Fibroblast of lung (primary cell): ENCODE data around the gene S100A8. TPM values are rescaled to one million over a fixed set of nuclear protein-coding genes. Genes with fewer than 3 reads are reported as not detected.

ENCODE experiments used
- DNase-seq, 2 donors: peaks; one replicate each; pipeline versions ENCODE4 v3.0.0 to v3.0.0-alpha.2; 2010; ENCODE audit warnings: low read depth in 2 of 2
- H2AFZ ChIP-seq: 2 replicates; pipeline ENCODE4 v1.5.1; 2012; ENCODE audit warnings: low read length, control low read depth, inconsistent platforms
- H3K27ac ChIP-seq: 2 replicates; pipeline ENCODE4 v1.5.1; 2011; ENCODE audit warnings: low read length, control low read depth; ENCODE audit not compliant: insufficient read depth
- H3K27me3 ChIP-seq: 2 replicates; pipeline ENCODE4 v1.5.1; 2011; ENCODE audit warnings: mild to moderate bottlenecking, low read length; ENCODE audit not compliant: control insufficient read depth, insufficient read depth
- H3K36me3 ChIP-seq: 2 replicates; pipeline ENCODE4 v1.5.1; 2011; ENCODE audit warnings: low read length; ENCODE audit not compliant: control insufficient read depth, insufficient read depth
- H3K4me1 ChIP-seq: 2 replicates; pipeline ENCODE4 v1.5.1; 2011; ENCODE audit warnings: low read length; ENCODE audit not compliant: control insufficient read depth, insufficient read depth; ENCODE audit errors: extremely low read depth
- H3K4me2 ChIP-seq: 2 replicates; pipeline ENCODE4 v1.5.1; 2011; ENCODE audit warnings: low read length, control low read depth; ENCODE audit not compliant: insufficient read depth; ENCODE audit errors: extremely low read depth
- H3K4me3 ChIP-seq, 4 experiments: fragments of 200-600 bp in 1 of 4; sonication (generic) in 1 of 4; replicated peaks in 1 of 4; 2 replicates each; pipeline ENCODE4 v1.5.1; 2011 to 2016; ENCODE audit warnings: low read length in 4 of 4, low read depth in 3 of 4, mild to moderate bottlenecking in 3 of 4, control low read depth in 2 of 4, inconsistent platforms in 1 of 4, mixed read lengths in 1 of 4; ENCODE audit not compliant: insufficient read depth in 1 of 4; ENCODE audit errors: control extremely low read depth in 1 of 4
- H3K79me2 ChIP-seq: 2 replicates; pipeline ENCODE4 v1.5.1; 2012; ENCODE audit warnings: mild to moderate bottlenecking, low read length, inconsistent platforms; ENCODE audit not compliant: control insufficient read depth, insufficient read depth
- H3K9ac ChIP-seq: 2 replicates; pipeline ENCODE4 v1.5.1; 2011; ENCODE audit warnings: mild to moderate bottlenecking, low read length, control low read depth; ENCODE audit not compliant: insufficient read depth
- H3K9me3 ChIP-seq: 2 replicates; pipeline ENCODE4 v1.5.1; 2012; ENCODE audit warnings: low read depth, low read length; ENCODE audit not compliant: control insufficient read depth, insufficient read depth
- H4K20me1 ChIP-seq: 2 replicates; pipeline ENCODE4 v1.5.1; 2011; ENCODE audit warnings: low read length; ENCODE audit not compliant: control insufficient read depth, insufficient read depth; ENCODE audit errors: extremely low read depth
- CTCF ChIP-seq, 2 donors: IDR thresholded peaks in 1 of 2; conservative IDR thresholded peaks in 1 of 2; 1 replicate in 1 of 2; 2 replicates in 1 of 2; pipeline ENCODE4 v1.5.1; 2011 to 2012; ENCODE audit warnings: low read length in 2 of 2, control low read depth in 1 of 2, inconsistent platforms in 1 of 2, low read depth in 1 of 2, mild to moderate bottlenecking in 1 of 2
- EZH2 ChIP-seq: IDR thresholded peaks from 2 replicates; pipeline ENCODE4 v1.5.1; 2012; ENCODE audit warnings: low read length, control low read depth, mild to moderate bottlenecking; ENCODE audit errors: missing control alignments
- polyA plus RNA-seq, 2 donors: library from polyadenylated mRNA; depleted of rRNA in 1 of 2; stranded (reverse) in 1 of 2; unstranded in 1 of 2; fragments of >200 nt; gene quantifications; 2 replicates each; pipeline ENCODE4 v1.2.1, GENCODE V29; 2011 to 2012; ENCODE audit warnings: missing spikeins in 1 of 2
- total RNA-seq: library from RNA; depleted of rRNA; stranded (reverse); fragments of >200 nt; gene quantifications from 2 replicates; pipeline ENCODE4 v1.2.1, GENCODE V29; 2014

S100A8 gene
- total and polyA plus RNA-seq, 2 donors (not counting 1 experiment from before 2014, with no cell fraction given) = not detected

GRCh38 chr1:153367090-153367489, 23.8 kb downstream of the S100A8 start:
- Histone ChIP-seq H3K27me3 (peaks cover 7% of the 10 kb centered on the region), H4K20me1 (no peaks in the 10 kb centered on the region), H3K36me3 (no peaks in the 10 kb centered on the region), H3K27ac (no peak overlapping the region), H3K4me1 (no peaks in the 10 kb centered on the region), H2AFZ (no peak overlapping the region), H3K4me2 (no peak overlapping the region), H3K4me3 (no peak overlapping the region), H3K9me3 (no peaks in the 10 kb centered on the region), H3K79me2 (no peaks in the 10 kb centered on the region), H3K9ac (no peak overlapping the region)
- no peak for TF ChIP-seq CTCF (conservative IDR thresholded peaks at IDR 0.05 in 1 of 2, IDR thresholded peaks at IDR 0.05 in 1 of 2; ENCODE audit: low read depth in 1 of 2, low read length in 2 of 2)
- no peak for TF ChIP-seq EZH2
- no peak for DNase-seq

- Histone ChIP-seq H2AFZ (no peak overlapping the region), H3K27me3 (peaks cover 7% of the 10 kb centered on the region), H3K9me3 (no peaks in the 10 kb centered on the region), H3K4me1 (no peaks in the 10 kb centered on the region), H3K9ac (no peak overlapping the region), H3K4me2 (no peak overlapping the region), H3K4me3 (no peak overlapping the region), H3K79me2 (no peaks in the 10 kb centered on the region), H3K36me3 (no peaks in the 10 kb centered on the region), H3K27ac (no peak overlapping the region), H4K20me1 (no peaks in the 10 kb centered on the region)
- TF ChIP-seq CTCF (conservative IDR thresholded peaks at IDR 0.05 in 1 of 2, IDR thresholded peaks at IDR 0.05 in 1 of 2; ENCODE audit: low read depth in 1 of 2, low read length in 2 of 2) (no peak), EZH2 (no peak)
- DNase-seq = no peak
Measured at GRCh38 chr1:153366261-153366660, 24.6 kb downstream of the S100A8 start.

GRCh38 chr1:153365696-153366095, 25.2 kb downstream of the S100A8 start:
- Histone ChIP-seq H2AFZ (no peak overlapping the region), H4K20me1 (no peaks in the 10 kb centered on the region), H3K9me3 (no peaks in the 10 kb centered on the region), H3K9ac (no peak overlapping the region), H3K79me2 (no peaks in the 10 kb centered on the region), H3K27ac (no peak overlapping the region), H3K4me3 (no peak overlapping the region), H3K4me2 (no peak overlapping the region), H3K4me1 (no peaks in the 10 kb centered on the region), H3K27me3 (peaks cover 9% of the 10 kb centered on the region), H3K36me3 (no peaks in the 10 kb centered on the region)
- TF ChIP-seq EZH2 (no peak), CTCF (conservative IDR thresholded peaks at IDR 0.05 in 1 of 2, IDR thresholded peaks at IDR 0.05 in 1 of 2; ENCODE audit: low read depth in 1 of 2, low read length in 2 of 2) (no peak)
- DNase-seq = no peak
